Activated T-cell treated with anti-CD3 and anti-CD28 coated beads, Interleukin-2, amount 50 U/mL, for 48 hours (primary cell): Measurements from ENCODE around the gene DLG4.
A peak's percentile ranks its signal among the peaks of the same experiment; 100 is the strongest.
"Not testable (repeated sequence)": the region's sequence is repeated elsewhere in the genome, so short reads cannot be mapped to it uniquely, and the experiment has no call there.

Experiments
- DNase-seq, 2 experiments: peaks; one replicate each; pipeline ENCODE4 v3.0.0-alpha.2; 2020

Gene DLG4

DNA sequence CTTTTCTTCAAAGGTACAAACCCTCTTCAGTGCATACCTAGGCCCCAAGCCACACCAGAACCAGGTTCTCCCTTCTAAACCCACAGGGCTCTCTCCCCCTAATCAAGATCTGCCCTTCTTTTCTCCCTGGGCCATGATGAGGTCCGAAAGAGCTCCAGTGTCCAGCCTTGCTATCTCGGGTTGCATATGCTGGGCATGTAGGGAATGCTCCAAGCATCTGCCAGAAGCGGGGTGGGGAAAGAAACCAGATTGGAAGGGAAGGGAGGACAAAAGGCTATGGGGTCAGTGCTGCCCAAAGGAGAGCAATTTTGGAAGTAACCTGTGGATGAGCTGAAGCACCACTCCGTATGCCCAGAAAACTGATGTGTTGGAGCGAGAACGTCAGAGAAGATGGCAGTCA lies 29.6 kb upstream of the DLG4 start:
- DNase-seq = no peak

GRCh38 chr17:7248796-7249195 lies 29.2 kb upstream of the DLG4 start:
- DNase-seq = no peak

- no peak for DNase-seq
Measured at GRCh38 chr17:7246779-7247178, 27.1 kb upstream of the DLG4 start.

DNA sequence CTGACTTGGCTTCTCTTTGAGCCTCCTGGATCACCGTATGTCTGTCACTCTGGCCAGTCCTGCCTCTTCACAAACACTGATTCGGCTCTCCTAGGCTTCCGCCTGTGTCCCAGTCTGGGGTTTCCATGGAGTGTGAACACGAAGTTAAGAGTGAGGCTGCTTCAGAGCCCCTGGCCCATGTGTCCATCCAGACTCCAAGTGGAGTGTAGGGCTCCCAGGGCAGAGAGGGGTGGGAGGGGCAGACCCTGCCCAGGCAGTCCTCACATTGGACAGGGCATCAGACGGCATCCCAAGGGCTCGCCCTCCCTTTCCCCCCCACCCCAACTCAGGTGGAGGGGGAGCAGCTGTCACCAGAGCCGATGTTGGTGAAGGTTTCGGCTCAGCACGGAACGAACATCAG lies 24.2 kb upstream of the DLG4 start:
- not testable (repeated sequence) for DNase-seq

DNA sequence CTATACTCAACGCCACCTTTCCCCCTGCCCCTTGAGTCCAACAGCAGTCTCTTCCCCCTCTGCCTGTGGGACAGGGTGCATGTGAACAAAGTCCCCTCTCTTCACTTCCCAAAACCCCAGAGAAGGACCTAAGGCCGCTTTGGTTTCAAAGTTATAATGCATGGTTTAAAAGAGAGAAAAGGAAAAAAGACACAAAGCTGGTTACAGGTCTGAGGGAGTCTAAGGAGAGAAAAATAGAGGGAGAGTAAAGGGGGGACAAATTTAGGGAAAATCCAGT lies 23.8 kb upstream of the DLG4 start:
- DNase-seq = no peak

- peak; percentile 94 to 95 for DNase-seq
Measured at GRCh38 chr17:7242717-7243452, 23.2 kb upstream of the DLG4 start.

DNA sequence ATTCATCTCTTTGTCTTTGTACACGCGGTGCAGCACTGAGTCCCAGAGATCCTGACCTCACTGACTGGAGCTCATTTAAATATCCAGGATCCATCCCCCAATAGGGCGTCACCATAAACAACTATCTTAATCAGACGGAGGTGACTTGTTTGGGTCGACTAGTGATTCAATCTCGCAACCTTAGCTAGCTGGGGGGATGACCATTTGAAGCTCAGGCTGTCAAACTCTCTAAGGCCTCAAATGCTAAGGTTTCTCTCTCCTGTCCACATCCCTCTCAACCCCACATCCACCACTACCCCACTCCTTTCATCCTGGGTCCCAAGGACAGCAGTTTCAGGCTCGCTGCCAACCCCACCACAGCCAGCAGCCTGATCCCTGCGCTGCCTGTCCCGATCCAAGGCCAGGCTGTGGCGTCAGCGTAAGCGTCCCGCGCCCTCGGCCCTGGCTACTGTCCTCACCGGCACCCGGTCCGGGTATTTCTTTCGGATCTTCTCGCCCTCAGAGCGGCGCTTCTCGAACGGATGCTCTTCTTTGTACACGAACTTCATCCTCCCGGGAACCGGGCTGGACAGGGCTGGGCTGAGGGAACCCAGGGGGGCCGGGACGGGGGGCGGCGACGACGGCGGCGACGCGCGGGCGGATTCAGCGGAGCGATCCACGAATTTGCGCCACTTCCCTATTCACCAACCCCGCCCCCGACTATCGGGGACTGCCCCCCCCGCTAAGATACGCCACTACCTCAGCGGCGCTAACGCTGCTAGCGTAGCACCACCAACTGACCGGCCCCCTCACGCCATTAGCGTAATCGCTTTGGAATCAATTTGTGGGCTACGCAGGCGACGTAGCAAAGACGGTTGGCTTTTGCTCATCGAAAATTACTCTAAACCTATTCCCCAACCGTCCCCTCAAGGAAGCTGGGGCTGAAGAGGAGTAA lies 22.4 kb upstream of the DLG4 start, which contains the start of gene GABARAP:
GABARAP (minus strand) TSS at position 667 of the 934 bp plus-strand sequence; CDS start at position 548, 119 bp downstream.
- DNase-seq = peak; percentile 97

DNA sequence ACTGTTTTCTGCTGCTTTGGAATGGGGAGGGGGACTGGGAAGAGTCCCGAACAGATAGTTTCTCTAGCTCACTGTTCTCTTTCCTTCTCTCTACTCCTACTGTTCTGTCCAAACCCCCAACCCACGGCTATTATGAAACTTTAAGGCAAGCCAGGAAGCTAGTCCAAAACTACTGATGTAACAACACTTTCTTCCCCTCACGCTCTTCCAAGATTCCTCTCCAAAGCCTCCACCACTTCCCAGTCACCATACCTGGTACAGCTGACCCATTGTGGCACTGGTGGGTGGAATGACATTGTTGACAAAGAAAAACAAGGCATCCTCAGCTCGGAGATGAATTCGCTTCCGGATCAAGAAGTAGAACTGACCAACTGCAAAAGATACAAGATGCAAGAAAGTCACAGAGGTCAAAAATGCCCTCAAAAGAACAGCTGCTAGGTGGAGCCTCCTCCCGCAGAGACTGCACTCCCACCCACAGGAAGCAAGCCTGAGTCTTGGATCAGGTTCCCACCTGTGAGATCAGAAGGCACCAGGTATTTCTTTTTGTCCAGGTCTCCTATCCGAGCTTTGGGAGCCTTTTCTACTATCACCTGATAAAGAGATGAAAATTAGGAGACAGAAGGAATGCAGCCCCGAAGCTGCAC lies 21.6 kb upstream of the DLG4 start:
- no peak for DNase-seq

DNA sequence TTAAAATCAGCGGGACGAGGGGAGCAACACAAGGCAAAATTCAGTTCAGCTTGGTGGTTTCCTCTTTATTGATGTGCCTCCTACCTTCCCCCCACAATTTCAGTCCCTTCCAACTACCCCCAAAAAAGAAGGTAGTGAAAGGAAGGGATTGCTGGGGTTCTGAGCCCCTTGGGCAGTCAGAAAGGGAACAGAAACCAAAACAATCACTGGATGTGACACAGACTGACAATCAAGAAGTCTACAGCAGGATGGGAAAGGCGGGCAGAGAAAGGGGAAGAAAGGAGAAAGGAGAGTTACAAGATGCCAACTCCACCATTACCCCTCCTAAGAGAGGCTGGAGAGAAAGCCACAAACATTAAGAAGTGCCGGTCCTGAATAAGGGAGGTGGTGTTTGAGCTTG lies 20.7 kb upstream of the DLG4 start:
- no peak for DNase-seq

GRCh38 chr17:7239091-7240027 lies 19.7 kb upstream of the DLG4 start, which contains the start of gene PHF23:
TSS of gene PHF23 (minus strand) at chr17:7239457. CDS start at chr17:7239279, 178 bp downstream.
- DNase-seq = peak; percentile 97 to 98

DNA sequence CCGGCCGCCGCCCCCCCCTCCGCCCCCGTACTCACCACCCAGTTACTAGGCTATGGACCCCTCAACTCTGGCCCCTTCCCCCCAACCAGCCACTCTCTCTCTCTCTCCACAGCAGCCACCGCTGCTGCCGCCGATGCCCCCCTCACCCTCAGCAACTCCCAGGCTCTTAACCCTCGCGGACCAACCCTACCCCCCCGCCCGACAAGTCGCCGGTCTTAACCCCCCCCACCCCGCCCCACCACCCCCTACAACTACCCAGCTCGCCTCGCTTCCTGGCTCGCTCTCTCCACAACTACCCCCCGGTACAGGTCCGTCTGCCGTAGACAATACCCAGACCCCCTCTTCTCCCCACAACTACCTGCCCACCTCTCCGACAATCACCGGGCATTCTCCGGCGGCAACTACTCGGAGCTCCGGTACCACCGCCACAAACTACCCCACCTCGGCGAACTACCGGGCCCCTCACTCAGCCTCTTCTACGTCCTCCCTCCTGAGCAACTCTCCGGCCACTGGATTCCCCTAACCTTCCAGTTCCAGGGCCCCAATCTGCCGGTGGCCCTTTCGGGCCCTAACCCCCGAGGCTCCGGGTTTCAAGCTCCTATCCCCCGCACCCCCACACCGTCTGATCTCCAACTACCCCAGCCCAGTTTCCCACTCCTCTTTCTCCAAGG lies 18.9 kb upstream of the DLG4 start:
- DNase-seq = peak; percentile 51 to 63

- DNase-seq = peak; percentile 91
Measured at GRCh38 chr17:7237761-7238419, 18.3 kb upstream of the DLG4 start.

DNA sequence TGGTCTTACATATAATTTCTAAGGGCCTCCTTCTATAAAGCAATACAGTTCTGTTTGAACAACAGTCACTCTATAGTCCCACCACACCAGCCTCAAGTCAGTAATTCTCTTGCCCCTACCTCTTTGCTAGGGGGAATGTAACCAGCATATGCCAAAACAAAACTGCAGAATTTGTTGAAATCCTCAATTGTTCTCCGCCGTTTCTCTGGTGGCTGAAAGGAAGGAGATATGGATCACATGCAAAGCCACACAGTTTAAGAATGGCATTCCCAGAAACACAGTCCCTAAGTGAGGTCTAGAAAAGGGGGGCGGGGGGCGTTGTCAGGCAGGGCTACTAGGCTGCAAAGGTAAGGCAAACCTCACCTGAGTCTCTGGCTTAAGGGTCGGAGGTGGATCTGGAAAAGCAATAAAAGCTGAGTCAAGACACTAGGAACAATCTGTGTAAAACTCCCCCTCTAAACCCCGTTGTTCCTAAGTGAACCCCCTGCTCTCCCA lies 17.7 kb upstream of the DLG4 start:
- no peak for DNase-seq

DNA sequence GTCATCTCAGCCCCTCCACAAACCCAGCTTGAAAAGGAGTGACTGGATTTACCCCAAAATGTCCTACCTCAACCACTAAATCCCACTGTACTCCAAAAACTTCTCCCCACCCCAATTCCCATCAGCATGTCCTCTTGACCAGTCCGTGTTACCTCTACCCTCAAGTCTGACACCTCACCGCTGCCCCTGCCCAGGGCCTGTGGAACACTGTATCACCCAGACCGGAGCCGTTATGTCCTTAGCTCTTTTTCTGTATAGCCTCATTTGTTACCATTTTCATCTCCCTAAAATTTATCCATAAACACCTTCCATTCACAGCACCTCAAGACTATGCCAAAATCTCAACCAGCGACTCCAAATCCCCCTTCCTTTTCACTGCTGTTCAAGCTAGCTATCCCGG lies 17.2 kb upstream of the DLG4 start:
- no peak for DNase-seq

DNA sequence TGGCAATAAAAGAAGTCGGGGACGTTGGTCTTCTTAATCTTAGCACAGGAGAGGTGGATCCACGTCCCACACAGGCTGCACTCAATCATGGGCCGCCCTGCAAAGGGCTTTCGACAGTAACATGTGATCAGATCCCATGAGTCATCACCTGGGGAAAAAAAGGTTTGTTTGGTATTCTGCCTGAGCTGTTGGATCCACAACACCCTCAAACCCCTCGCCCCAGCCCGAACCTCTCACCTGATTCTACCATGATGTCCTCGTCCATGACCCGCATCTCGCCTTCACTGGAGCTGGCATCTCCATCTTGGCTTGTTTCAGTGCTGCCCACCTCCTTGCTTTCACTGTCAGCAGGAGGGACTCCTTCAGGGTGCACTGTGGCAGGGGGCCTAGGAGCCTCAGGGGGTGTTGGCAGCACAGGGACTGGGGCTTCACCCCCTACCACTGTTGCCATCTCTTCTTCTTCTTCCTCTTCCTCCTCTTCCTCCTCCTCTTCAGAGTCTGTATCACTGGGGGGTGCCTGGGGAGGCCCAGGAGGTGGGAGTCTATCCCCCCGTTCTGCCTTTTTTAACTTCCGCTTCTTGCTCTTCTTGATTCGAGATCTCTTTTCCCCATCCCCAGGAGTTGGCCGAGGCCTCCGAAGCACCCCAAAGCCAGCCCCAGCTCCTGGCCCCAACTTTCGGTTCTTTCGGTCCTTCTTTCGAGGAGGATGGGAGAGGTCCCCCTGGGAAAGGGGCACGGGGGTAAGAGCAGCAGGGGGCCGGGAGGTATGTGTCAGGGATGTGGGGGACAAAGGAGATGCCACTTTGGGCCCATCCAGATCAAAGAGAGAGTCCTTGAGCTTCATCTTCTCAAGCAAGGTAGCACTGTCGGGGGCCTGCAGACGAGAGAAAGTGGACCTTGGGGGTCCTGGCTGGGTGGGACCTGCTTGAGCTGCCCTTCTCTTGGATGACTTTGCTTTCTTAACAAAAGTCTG lies 16.3 kb upstream of the DLG4 start:
- no peak for DNase-seq

DNA sequence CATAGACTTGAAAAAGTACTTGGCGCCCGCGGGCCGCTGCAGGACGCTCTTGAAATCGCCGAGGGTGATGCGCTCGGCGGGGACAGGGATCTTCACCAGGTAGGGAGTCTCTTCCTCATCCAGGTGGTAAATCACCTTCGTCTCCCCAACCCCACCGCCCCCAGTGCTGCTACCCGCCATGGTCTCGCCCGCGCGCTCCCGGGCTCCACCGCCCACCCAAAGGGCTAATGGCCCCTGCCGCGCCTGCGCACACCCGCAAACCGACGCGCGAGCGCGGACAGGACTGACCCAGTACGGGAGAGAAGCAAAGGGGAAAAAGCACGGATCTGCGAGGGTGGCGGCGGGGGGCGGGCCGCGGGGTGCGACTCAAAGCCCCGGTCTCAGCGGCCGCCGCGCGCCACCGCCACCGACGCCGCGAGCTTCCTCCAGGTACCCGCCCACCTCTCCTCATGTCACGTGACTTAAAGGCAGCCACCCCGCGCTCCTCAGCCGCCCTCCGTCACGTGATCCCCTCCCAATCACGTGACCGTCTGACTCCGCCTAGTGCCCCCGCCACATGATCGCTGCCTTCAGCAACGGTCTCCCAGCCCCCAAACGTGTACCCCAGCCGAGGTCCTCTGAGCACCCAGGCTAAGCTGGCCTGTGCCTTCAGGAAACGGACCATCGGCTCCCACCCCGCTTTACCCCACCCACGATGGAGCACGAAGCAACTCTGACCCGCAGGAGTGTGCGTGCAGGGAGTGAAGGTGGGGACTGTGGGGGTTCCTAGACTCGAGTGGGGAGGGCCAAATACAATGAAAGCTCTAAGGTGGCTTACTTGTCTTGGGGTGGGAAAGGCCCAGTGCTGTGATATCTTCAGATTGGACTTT lies 14.7 kb upstream of the DLG4 start, which contains the start of gene DVL2:
DVL2 (minus strand) TSS at position 435 of the 869 bp plus-strand sequence; CDS start at position 180, 255 bp downstream.
- peak; percentile 95 to 97 for DNase-seq

DNA sequence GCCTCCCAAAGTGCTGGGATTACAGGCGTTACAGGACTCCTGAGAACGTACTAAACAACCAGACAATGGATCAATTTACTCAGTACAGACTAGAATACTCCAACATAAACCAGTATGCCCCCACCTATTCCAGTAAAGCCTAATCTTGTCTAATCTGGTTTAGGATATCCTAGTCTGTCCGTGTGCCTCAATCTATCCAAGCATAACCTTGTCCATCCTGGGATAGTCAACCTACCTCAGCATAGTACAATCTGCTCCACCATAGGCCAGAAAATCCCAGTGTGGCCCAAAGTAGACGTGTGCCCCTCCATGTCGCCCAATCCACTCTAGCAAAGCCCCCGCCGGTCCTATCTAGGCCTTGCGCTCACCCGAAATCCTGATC lies 14.1 kb upstream of the DLG4 start:
- no peak for DNase-seq

DNA sequence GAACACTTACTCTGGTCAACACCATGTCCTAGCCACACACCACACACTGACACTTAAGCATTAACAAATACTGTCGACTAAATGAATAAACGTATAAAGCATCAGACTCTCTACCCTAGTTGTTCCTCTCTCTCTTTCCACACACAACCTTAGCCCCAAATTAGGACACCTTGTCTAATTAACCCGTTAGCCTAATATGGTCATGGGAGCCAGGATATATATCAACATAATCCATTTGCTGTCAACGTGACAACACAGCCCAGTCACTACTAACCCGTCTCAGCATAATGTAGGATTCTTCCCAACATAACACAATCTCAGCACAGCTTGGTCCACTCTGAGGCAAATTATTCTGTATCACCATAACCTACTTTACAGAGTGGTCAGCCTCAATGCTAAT lies 12.5 kb upstream of the DLG4 start:
- DNase-seq = no peak

GRCh38 chr17:7229504-7229903 lies 9.9 kb upstream of the DLG4 start:
- DNase-seq = no peak
